Esophagus squamous epithelium (tissue), 5 donors: ENCODE data around the gene ANKH. TPM values are rescaled to one million over a fixed set of nuclear protein-coding genes. Genes with fewer than 3 reads are reported as not detected.

ENCODE experiments used
- DNase-seq: peaks from one replicate; lab custom pipeline; 2025; lab: John Stamatoyannopoulos, UW
- H3K27ac ChIP-seq, 4 donors: fragments of 200-600 bp; sonication (generic); one replicate each; pipeline ENCODE4 v1.5.1; 2016 to 2019; ENCODE audit warnings: mild to moderate bottlenecking in 1 of 4
- H3K27me3 ChIP-seq, 4 donors: fragments of 200-600 bp; sonication (generic); 1 replicate in 3 of 4; 2 replicates in 1 of 4; pipeline versions ENCODE4 v1.5.1 to v1.6.0; 2017 to 2021; ENCODE audit warnings: antibody characterized with exemption in 1 of 4
- H3K36me3 ChIP-seq, 3 donors: fragments of 200-600 bp; sonication (generic); one replicate each; pipeline ENCODE4 v1.5.1; 2016 to 2019
- H3K4me1 ChIP-seq, 3 donors: fragments of 200-600 bp; sonication (generic); one replicate each; pipeline ENCODE4 v1.5.1; 2017 to 2019
- H3K4me3 ChIP-seq, 4 donors: fragments of 200-600 bp; sonication (generic); 1 replicate in 3 of 4; 2 replicates in 1 of 4; pipeline ENCODE4 v1.5.1; 2016 to 2019; ENCODE audit warnings: mild to moderate bottlenecking in 2 of 4, moderate library complexity in 1 of 4
- H3K9me3 ChIP-seq, 3 donors: fragments of 200-600 bp; sonication (generic); one replicate each; pipeline ENCODE4 v1.5.1; 2016 to 2019
- POLR2A ChIP-seq, 4 donors: fragments of 450-650 bp; IDR thresholded peaks; one replicate each; pipeline ENCODE4 v1.6.1; 2017; ENCODE audit warnings: antibody characterized with exemption in 4 of 4, mild to moderate bottlenecking in 4 of 4, moderate library complexity in 3 of 4
- WGBS, 2 donors: methylation state at CpG; one replicate each; pipeline ENCODE4 v1.1.5; 2018; 5-methylcytosine and 5-hydroxymethylcytosine counted together
- intact Hi-C: fragments of 100-400 bp; cut with DNase I; formaldehyde crosslinking; loops from one replicate; pipeline ENCODE4 v1.15.0; 2022
- total RNA-seq, 4 donors: library from RNA; depleted of rRNA; stranded (reverse); fragments of >200 nt; gene quantifications; one replicate each; pipeline ENCODE4 v1.1.0, GENCODE V29; 2016
- TF ChIP-seq, protein P1 (sequence below), 6 experiments: fragments of 450-650 bp in 4 of 6; fragments of 200-600 bp in 2 of 6; sonication (generic) in 2 of 6; IDR thresholded peaks; one replicate each; pipeline ENCODE4 v1.5.1; 2016 to 2019; ENCODE audit warnings: antibody characterized with exemption in 6 of 6, mild to moderate bottlenecking in 4 of 6, moderate library complexity in 4 of 6
- donor health status: DM: yes; HTN: yes; CAD: no.

The ANKH gene
- total RNA-seq, 4 donors from 2014 or later = 10.0 to 38.0 (median 16.7) TPM

DNA sequence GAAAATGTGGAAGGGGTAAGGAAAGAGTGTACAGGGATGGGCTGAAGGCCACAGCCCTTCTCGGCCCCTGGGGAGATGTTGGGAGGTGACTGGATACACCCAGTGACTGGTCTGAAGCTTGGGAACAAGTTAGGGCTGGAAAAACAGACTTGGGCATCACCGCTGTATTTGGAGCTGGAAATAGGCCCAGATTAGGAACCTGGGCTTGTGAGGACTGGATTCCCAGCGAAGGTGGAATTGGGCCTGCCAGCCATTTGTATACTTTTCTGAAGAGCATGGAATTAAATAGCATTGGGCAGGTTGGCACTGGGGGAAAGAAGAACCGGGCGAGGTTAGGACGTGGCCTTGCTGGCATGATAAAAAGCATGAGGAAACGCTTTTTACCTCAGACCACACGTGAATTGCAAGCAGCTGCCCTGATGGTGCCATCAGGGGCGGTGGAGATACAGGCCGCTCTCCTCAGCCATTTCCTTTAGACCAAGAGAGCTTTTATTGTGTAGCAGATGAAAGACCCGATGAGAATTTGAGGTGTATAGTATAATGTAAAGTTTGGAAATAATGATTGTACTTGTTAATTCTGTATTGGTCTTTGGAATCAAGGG lies 169.2 kb downstream of the ANKH start:
- WGBS, 2 donors = 38 to 60% methylated on average over 11 of the region's 11 CpGs
- Histone ChIP-seq H3K36me3 (peaks cover 5 to 69% (median 7%) of the 10 kb centered on the region in 3 donors), H3K9me3 (no peaks in the 10 kb centered on the region), H3K27ac (peak overlapping the region; percentile 47 to 82 (median 74)), H3K27me3 (no peaks in the 10 kb centered on the region), H3K4me1 (peaks cover 6 to 55% (median 17%) of the 10 kb centered on the region in 3 donors), H3K4me3 (no peak overlapping the region)
- no peak for TF ChIP-seq POLR2A (IDR thresholded peaks at IDR 0.05)
- TF ChIP-seq, protein P1, sequence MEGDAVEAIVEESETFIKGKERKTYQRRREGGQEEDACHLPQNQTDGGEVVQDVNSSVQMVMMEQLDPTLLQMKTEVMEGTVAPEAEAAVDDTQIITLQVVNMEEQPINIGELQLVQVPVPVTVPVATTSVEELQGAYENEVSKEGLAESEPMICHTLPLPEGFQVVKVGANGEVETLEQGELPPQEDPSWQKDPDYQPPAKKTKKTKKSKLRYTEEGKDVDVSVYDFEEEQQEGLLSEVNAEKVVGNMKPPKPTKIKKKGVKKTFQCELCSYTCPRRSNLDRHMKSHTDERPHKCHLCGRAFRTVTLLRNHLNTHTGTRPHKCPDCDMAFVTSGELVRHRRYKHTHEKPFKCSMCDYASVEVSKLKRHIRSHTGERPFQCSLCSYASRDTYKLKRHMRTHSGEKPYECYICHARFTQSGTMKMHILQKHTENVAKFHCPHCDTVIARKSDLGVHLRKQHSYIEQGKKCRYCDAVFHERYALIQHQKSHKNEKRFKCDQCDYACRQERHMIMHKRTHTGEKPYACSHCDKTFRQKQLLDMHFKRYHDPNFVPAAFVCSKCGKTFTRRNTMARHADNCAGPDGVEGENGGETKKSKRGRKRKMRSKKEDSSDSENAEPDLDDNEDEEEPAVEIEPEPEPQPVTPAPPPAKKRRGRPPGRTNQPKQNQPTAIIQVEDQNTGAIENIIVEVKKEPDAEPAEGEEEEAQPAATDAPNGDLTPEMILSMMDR (IDR thresholded peaks at IDR 0.05) = no peak
- intact Hi-C loops = no loop called here
- no peak for DNase-seq

DNA sequence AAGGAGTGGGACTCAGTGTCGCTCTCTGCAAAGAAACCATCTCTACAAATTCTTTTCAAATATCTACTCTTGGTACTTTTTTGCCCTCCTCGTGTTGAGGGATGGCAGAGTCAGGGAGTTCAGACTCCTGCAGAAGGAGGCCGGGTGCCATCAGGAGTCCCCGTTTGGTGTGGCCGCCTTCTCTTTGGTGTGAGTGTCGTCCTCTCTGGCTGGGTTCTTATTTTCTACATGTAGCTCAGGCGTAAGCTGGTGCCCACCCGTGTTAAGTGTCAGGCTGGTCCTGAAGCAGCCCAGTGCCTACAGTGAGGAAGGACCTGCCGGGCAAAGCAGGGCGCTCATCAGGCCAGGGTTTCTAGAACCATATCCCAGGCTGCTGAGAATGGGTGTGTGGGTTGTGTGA lies 170.0 kb downstream of the ANKH start:
- TF ChIP-seq, protein P1 (IDR thresholded peaks at IDR 0.05) = no peak
- no peak for TF ChIP-seq POLR2A (IDR thresholded peaks at IDR 0.05)
- intact Hi-C loops = no loop called here
- H3K4me1 ChIP-seq = peaks cover 6 to 59% (median 17%) of the 10 kb centered on the region in 3 donors
- H3K4me3 ChIP-seq = no peak overlapping the region
- 92 to 100% methylated on average over 1 to 10 of the region's 10 CpGs for WGBS, 2 donors
- no peaks in the 10 kb centered on the region for H3K9me3 ChIP-seq
- H3K36me3 ChIP-seq = peaks cover 7 to 69% (median 11%) of the 10 kb centered on the region in 3 donors
- no peaks in the 10 kb centered on the region for H3K27me3 ChIP-seq
- peak overlapping the region in 3 of 4 donors; percentile 71 to 82 (median 76) for H3K27ac ChIP-seq
- DNase-seq = no peak

DNA sequence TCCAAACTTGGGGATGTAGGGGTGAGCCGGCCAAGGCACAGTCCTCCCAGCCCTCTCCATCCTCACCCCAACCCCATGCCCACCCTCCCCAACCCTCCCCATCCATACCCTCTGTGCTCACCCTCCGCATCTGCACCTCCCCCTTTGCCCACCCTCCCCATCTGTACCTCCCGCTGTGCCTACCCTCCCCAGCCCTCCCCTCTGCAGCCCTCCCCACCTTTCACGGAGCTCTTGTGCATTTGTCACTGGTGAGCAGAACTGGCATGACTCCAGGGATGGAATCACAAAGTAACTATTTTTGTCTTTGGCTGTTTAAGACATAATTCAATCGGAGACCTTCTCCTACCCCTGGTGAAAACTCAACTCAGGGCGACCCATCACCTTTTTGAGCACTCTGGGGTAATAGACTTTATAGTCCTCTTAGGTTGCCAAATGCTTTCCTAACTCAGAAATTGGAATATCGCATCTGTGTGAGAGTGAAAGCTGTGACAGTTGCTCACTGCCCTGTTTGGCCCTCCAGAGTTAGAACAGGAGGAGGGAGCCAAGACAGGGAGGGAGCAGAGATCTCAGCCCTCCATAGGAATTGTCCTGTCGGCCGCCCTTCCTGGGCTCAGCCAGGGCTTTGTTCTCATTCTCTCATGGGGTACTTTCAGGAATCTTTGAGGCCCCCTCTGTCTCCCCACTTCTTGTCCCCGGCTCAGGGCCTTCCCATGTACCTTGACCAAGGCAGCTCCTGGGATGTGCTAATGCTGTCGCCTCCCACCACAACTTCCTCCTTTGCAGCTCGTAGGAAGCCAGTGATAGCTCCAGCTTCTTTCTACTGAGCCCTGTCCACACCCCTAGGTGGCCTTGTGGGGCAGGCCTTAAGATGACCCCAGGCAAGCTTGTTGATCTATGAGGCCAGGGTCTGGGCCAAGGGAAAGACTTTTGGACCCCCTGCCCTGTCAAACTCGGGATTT lies 170.8 kb downstream of the ANKH start:
- Histone ChIP-seq H3K4me3 (no peak overlapping the region), H3K27ac (peak overlapping the region in 2 of 4 donors; percentile 76 to 82), H3K4me1 (peaks cover 6 to 62% (median 17%) of the 10 kb centered on the region in 3 donors), H3K9me3 (no peaks in the 10 kb centered on the region), H3K36me3 (peaks cover 7 to 69% (median 11%) of the 10 kb centered on the region in 3 donors), H3K27me3 (no peaks in the 10 kb centered on the region)
- TF ChIP-seq, protein P1 (IDR thresholded peaks at IDR 0.05) = no peak
- TF ChIP-seq POLR2A (IDR thresholded peaks at IDR 0.05) = no peak
- DNase-seq = no peak
- WGBS, 2 donors = 62 to 65% methylated on average over 10 of the region's 13 CpGs
- intact Hi-C loops = no loop called here

DNA sequence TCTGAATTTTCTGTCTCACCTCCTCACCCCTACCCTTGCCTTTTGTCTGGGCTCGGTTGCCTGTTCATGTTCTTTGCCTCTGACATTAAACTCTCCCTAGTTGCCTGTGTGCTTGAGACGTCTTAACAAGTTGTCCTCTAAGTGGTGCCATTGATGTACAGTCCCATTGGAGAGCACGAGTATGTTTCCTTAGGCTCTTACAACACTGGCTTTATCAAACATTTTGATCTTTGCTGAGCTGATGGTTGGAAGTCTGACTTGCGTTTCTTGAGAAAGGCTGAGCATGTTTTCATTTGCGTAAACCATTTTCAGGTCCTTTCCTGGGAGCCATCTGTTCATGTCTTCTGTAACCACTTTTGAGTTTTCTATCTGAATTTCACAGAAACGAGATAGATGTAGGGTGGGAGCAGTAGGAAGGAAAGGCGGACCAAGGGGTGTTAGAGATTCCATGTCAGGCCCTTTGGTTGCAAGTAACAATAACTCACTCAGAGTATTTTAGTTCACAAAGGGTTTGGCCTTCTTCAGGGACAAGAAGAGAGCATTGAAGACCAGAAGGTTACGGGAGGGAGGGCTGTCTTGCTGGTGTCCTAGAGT lies 171.7 kb downstream of the ANKH start:
- no peak for DNase-seq
- no peaks in the 10 kb centered on the region for H3K9me3 ChIP-seq
- no peak overlapping the region for H3K27ac ChIP-seq
- no peak overlapping the region for H3K4me3 ChIP-seq
- no peaks in the 10 kb centered on the region for H3K27me3 ChIP-seq
- peaks cover 6 to 64% (median 17%) of the 10 kb centered on the region in 3 donors for H3K4me1 ChIP-seq
- TF ChIP-seq POLR2A (IDR thresholded peaks at IDR 0.05) = no peak
- TF ChIP-seq, protein P1 (IDR thresholded peaks at IDR 0.05) = no peak
- intact Hi-C loops = no loop called here
- 84 to 90% methylated on average over 8 of the region's 8 CpGs for whole genome bisulfite sequencing, 2 donors
- peaks cover 7 to 69% (median 7%) of the 10 kb centered on the region in 3 donors for H3K36me3 ChIP-seq
